ENCODE measurements around the gene PTGER4.

Gene PTGER4

DNA sequence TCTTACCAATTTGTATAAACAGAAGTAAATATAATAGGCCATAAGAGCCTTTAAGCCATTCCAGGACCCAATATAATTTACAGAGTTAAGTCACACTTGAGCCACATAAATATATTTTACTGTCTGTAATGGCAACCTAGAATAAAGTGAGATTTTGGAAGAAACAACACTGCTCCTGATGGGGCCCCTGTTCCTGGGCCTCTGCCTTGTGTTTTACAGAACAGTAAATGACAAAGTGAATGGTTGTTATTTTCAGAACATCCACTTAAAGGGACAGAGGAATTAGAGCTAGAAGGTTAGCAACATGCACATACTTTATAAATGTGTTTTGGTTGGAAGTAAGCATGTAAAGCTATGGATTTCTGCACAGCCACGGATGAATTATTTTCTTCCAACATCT lies 3.6 kb downstream of the PTGER4 start:
- TF ChIP-seq, protein P1, sequence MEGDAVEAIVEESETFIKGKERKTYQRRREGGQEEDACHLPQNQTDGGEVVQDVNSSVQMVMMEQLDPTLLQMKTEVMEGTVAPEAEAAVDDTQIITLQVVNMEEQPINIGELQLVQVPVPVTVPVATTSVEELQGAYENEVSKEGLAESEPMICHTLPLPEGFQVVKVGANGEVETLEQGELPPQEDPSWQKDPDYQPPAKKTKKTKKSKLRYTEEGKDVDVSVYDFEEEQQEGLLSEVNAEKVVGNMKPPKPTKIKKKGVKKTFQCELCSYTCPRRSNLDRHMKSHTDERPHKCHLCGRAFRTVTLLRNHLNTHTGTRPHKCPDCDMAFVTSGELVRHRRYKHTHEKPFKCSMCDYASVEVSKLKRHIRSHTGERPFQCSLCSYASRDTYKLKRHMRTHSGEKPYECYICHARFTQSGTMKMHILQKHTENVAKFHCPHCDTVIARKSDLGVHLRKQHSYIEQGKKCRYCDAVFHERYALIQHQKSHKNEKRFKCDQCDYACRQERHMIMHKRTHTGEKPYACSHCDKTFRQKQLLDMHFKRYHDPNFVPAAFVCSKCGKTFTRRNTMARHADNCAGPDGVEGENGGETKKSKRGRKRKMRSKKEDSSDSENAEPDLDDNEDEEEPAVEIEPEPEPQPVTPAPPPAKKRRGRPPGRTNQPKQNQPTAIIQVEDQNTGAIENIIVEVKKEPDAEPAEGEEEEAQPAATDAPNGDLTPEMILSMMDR (conservative IDR thresholded peaks at IDR 0.05; ENCODE audit: low read depth, low read length), result no peak
- DNase-seq (ENCODE audit: low read depth), result no peak
- H3K4me3 ChIP-seq (ENCODE audit: low read depth, low read length), result peak overlapping the region; percentile 88

- peak overlapping the region; percentile 88 for H3K4me3 ChIP-seq (ENCODE audit: low read depth, low read length)
- DNase-seq (ENCODE audit: low read depth), result no peak
- TF ChIP-seq, protein P1 (conservative IDR thresholded peaks at IDR 0.05; ENCODE audit: low read depth, low read length), result no peak
These were observed 5.5 kb downstream of the PTGER4 start for GRCh38 chr5:40685193-40685592.

GRCh38 chr5:40685976-40686486 lies 6.3 kb downstream of the PTGER4 start:
- TF ChIP-seq, protein P1 (conservative IDR thresholded peaks at IDR 0.05; ENCODE audit: low read depth, low read length), result no peak
- no peak for DNase-seq (ENCODE audit: low read depth)
- H3K4me3 ChIP-seq (ENCODE audit: low read depth, low read length), result no peak overlapping the region

DNA sequence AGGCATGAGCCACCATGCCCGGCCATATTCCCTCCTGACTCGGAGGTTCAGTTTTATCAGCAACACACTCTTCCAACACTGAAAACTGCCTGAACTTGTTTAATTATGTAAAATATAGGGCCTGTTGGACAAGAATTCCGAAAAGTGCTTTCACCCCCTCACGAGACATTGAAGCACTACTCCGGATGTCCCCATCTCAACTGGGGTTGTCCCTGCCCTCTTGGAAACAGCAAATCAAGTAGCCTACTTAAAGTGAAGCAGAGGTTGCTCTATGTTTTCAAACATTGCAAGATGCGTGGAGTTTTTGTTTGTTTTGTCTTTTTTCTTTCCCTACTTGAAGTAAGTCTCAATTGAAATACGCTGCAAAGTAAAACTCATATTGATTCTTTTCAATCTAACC lies 7.6 kb downstream of the PTGER4 start:
- DNase-seq (ENCODE audit: low read depth), result no peak
- TF ChIP-seq, protein P1 (conservative IDR thresholded peaks at IDR 0.05; ENCODE audit: low read depth, low read length), result no peak
- H3K4me3 ChIP-seq (ENCODE audit: low read depth, low read length), result no peak overlapping the region

DNA sequence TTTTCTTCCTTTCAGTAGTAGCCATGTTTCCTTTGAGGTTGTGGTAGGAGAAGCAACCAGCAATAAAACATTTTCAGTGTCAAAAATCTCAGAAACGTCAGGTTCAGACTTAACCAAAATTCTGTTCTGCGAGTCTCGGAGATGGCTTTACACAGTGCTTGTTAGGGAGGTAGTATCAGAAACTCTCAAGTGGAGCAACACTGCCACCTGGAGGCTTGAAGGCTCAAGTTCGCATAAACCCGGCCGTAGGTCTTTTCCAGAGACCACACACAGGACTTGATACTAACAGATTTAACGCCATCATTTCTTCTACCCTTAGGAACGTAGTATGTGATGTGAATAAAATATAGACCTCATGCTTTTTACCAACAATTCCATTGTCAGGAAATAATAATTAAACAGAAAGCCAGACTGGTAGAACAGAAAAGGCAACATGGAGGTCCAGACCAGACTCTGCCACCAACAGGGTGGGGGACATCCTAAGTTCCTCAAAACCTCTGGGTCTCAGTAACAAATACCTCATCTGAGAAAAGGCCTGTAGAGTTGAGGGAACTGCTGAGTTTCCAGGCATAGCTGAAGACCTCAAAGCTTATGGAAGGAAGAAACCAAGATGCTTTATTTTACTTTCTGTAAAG lies 8.5 kb downstream of the PTGER4 start:
- peak; percentile 96 for DNase-seq (ENCODE audit: low read depth)
- no peak overlapping the region for H3K4me3 ChIP-seq (ENCODE audit: low read depth, low read length)

GRCh38 chr5:40688996-40689395 lies 9.3 kb downstream of the PTGER4 start:
- no peak for DNase-seq (ENCODE audit: low read depth)
- H3K4me3 ChIP-seq (ENCODE audit: low read depth, low read length), result no peak overlapping the region
- TF ChIP-seq, protein P1 (conservative IDR thresholded peaks at IDR 0.05; ENCODE audit: low read depth, low read length), result no peak

More for the DNA sequence above, 8.5 kb downstream of the PTGER4 start:
- TF ChIP-seq, protein P1 (conservative IDR thresholded peaks at IDR 0.05; ENCODE audit: low read depth, low read length), result peak; percentile 92

DNA sequence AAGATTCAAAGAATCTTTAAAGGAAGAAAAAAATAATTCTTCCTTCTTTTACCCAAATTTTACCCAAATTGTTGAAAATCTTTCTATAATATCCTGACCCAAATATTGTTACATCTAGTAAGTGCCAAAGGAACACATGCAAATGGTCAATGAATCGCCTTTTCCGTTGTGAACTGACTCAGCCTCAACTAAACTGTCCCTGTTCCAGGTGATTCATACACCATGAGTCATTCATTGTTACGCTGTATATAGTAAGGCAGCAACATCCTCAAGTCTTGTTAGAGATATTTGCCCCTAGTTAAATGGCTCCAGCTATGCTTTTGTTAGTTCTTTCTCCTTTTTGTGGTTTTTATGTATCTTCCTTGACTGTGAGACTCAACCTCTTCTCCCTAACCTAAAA lies 9.7 kb downstream of the PTGER4 start:
- peak; percentile 96 for DNase-seq (ENCODE audit: low read depth)
- TF ChIP-seq, protein P1 (conservative IDR thresholded peaks at IDR 0.05; ENCODE audit: low read depth, low read length), result no peak
- no peak overlapping the region for H3K4me3 ChIP-seq (ENCODE audit: low read depth, low read length)
